HG03064 (cell line): ENCODE results near the gene SKAP1.

Experiments used
- ATAC-seq: cut with Tn5 transposase; IDR thresholded peaks from one replicate; pipeline ENCODE4 v1.9.1; 2021; ENCODE audit warnings: low read depth; ENCODE audit not compliant: unreplicated experiment

The SKAP1 gene

GRCh38 chr17:48127371-48128051 lies 302.5 kb downstream of the SKAP1 start:
- ATAC-seq, result no peak

- ATAC-seq, result no peak
Observed at GRCh38 chr17:48126532-48126850, 303.5 kb downstream of the SKAP1 start.

- ATAC-seq, result no peak
Observed at GRCh38 chr17:48125829-48126531, 304.0 kb downstream of the SKAP1 start.

- ATAC-seq, result no peak
Observed at GRCh38 chr17:48123776-48124388, 306.1 kb downstream of the SKAP1 start.

GRCh38 chr17:48123111-48123510 lies 306.9 kb downstream of the SKAP1 start:
- ATAC-seq, result no peak

GRCh38 chr17:48122665-48123045 lies 307.4 kb downstream of the SKAP1 start:
- no peak for ATAC-seq

- no peak for ATAC-seq
Observed at GRCh38 chr17:48121923-48122664, 307.9 kb downstream of the SKAP1 start.

GRCh38 chr17:48113201-48113676 lies 316.8 kb downstream of the SKAP1 start:
- no peak for ATAC-seq

- ATAC-seq, result no peak
Observed at GRCh38 chr17:48111937-48112241, 318.1 kb downstream of the SKAP1 start.

GRCh38 chr17:48110761-48111160 lies 319.3 kb downstream of the SKAP1 start:
- no peak for ATAC-seq

- peak; percentile 70 for ATAC-seq
Observed at GRCh38 chr17:48107137-48108055, 322.6 kb downstream of the SKAP1 start, which contains the start of gene SNX11. Gene SNX11, plus strand, starts transcription at chr17:48107766. Its CDS starts 4,278 bp downstream, at chr17:48112044.

GRCh38 chr17:48106802-48107136 lies 323.2 kb downstream of the SKAP1 start:
- ATAC-seq, result no peak

- no peak for ATAC-seq
Observed at GRCh38 chr17:48104440-48104839, 325.6 kb downstream of the SKAP1 start.

- ATAC-seq, result no peak
Observed at GRCh38 chr17:48102798-48103715, 327.0 kb downstream of the SKAP1 start.

GRCh38 chr17:48102043-48102750 lies 327.8 kb downstream of the SKAP1 start:
- ATAC-seq, result no peak

GRCh38 chr17:48101012-48101720 lies 328.8 kb downstream of the SKAP1 start, which contains the start of gene CBX1:
Gene CBX1, minus strand, starts transcription at chr17:48101478. Its CDS starts 24,474 bp downstream, at chr17:48077004.
- peak; percentile 75 for ATAC-seq

- no peak for ATAC-seq
Observed at GRCh38 chr17:48100591-48101011, 329.4 kb downstream of the SKAP1 start.

GRCh38 chr17:48100160-48100559 lies 329.9 kb downstream of the SKAP1 start:
- ATAC-seq, result no peak
